Loucy (cell line): ENCODE data around the gene RGS16.

Experiments
- H2AFZ ChIP-seq: fragments of 200-600 bp; sonication (generic); 2 replicates; pipeline ENCODE4 v1.6.0; 2016; ENCODE audit warnings: antibody characterized with exemption, mild to moderate bottlenecking, low read length, moderate library complexity
- H3F3A ChIP-seq: fragments of 200-600 bp; 2 replicates; pipeline ENCODE4 v1.6.0; 2016; ENCODE audit warnings: antibody characterized with exemption, low read depth, mild to moderate bottlenecking
- H3K27me3 ChIP-seq: fragments of 200-600 bp; sonication (generic); 2 replicates; pipeline ENCODE4 v1.6.1; 2014; ENCODE audit warnings: low read length, mild to moderate bottlenecking; ENCODE audit not compliant: insufficient read depth, poor library complexity, severe bottlenecking
- H3K36me3 ChIP-seq: fragments of 200-600 bp; sonication (generic); 2 replicates; pipeline ENCODE4 v1.6.1; 2016; ENCODE audit warnings: low read length; ENCODE audit not compliant: insufficient read depth
- H3K4me1 ChIP-seq: fragments of 200-600 bp; sonication (generic); 2 replicates; pipeline ENCODE4 v1.5.1; 2014; ENCODE audit warnings: low read length, mild to moderate bottlenecking; ENCODE audit not compliant: insufficient read depth, poor library complexity, severe bottlenecking
- H3K4me2 ChIP-seq: fragments of 200-600 bp; sonication (generic); 2 replicates; pipeline ENCODE4 v1.6.0; 2014; ENCODE audit warnings: antibody characterized with exemption, low read length, low read depth, mild to moderate bottlenecking; ENCODE audit not compliant: poor library complexity, severe bottlenecking
- H3K4me3 ChIP-seq: fragments of 200-600 bp; sonication (generic); 2 replicates; pipeline ENCODE4 v1.5.1; 2014; ENCODE audit warnings: low read length, mild to moderate bottlenecking, mixed read lengths; ENCODE audit not compliant: poor library complexity, severe bottlenecking
- H3K79me2 ChIP-seq: fragments of 200-600 bp; sonication (generic); 2 replicates; pipeline ENCODE4 v1.6.1; 2014; ENCODE audit warnings: low read length; ENCODE audit not compliant: insufficient read depth
- H3K9ac ChIP-seq: fragments of 200-600 bp; sonication (generic); 2 replicates; pipeline ENCODE4 v1.6.0; 2014; ENCODE audit warnings: mild to moderate bottlenecking, low read depth, low read length, moderate library complexity; ENCODE audit not compliant: poor library complexity, severe bottlenecking
- H3K9me2 ChIP-seq: fragments of 200-600 bp; sonication (generic); replicated peaks from 2 replicates; pipeline ENCODE4 v1.6.1; 2016; ENCODE audit warnings: low read depth, low read length, mixed read lengths
- H3K9me3 ChIP-seq: fragments of 200-600 bp; sonication (generic); 2 replicates; pipeline ENCODE4 v1.6.1; 2014; ENCODE audit warnings: mild to moderate bottlenecking, antibody characterized with exemption, low read length, low read depth; ENCODE audit not compliant: insufficient read depth
- H4K20me1 ChIP-seq: fragments of 200-600 bp; sonication (generic); 2 replicates; pipeline ENCODE4 v1.6.0; 2014; ENCODE audit warnings: antibody characterized with exemption, low read length, mild to moderate bottlenecking; ENCODE audit not compliant: insufficient read depth, poor library complexity, severe bottlenecking
- EZH2phosphoT487 ChIP-seq: fragments of 200-600 bp; IDR thresholded peaks from 2 replicates; pipeline ENCODE4 v1.6.1; 2018; ENCODE audit warnings: antibody characterized with exemption, mild to moderate bottlenecking, moderate library complexity, borderline replicate concordance
- TF ChIP-seq, protein P1 (sequence below): fragments of 200-600 bp; sonication (generic); conservative IDR thresholded peaks from 2 replicates; pipeline ENCODE4 v1.5.1; 2014; ENCODE audit warnings: mild to moderate bottlenecking, antibody characterized with exemption, low read length

RGS16 gene, protein sequence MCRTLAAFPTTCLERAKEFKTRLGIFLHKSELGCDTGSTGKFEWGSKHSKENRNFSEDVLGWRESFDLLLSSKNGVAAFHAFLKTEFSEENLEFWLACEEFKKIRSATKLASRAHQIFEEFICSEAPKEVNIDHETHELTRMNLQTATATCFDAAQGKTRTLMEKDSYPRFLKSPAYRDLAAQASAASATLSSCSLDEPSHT

DNA sequence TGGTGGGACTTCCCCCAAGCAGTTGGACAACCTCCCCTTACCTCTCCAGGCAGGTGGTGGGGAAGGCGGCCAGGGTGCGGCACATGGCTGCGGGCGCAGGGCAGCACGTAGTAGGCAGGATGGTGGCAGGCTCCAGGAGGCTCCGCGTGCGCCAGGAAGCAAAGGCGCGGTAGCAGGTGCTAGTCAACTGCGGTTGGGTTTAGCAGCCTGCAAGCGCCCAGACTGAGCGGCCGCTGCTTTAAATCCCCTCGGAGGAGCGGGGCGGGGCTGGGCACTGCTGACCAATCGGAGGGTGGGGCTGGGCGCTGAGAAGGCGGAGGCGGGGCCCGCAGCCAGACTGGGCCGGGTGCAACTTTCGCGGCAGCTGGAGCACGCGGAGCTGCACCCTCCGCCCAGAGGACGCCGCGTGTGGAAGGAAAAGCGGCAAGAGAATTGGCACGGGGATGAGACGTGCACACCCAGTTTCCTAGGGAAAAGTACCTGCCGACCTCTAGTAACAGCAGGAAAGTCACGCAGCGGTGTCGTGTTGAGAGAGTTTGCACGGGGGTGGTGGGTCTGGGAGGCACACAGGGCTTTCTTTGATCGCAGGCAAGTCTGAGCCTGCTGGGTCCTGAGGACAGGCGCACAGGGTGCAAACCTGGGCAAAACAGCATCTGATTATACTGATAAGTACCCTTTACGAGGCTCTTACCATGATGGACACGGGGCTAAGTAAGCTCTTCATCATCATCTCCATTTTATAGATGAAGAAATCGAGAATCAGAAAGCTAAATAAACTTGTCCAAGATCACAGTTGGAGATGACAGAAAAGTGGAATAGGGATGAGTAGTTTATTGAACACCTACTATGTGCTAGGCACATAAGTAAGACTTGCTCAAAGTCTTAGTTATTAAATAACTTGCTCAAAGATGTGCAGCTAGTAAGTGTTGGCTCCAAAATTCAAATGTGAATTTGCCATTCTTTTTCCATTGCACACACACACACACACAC is at the start of gene RGS16:
Gene RGS16 (minus strand): TSS at position 215 of the 990 bp plus-strand sequence. CDS start 130 bp downstream, at position 85.
- H3K36me3 ChIP-seq = no peaks in the 10 kb centered on the region
- peak within 1 kb of the TSS; percentile 76 for H3K4me3 ChIP-seq
- H3K4me2 ChIP-seq = peak within 1 kb of the TSS; percentile 84
- no peaks in the 10 kb centered on the region for H3K9me2 ChIP-seq
- H3K9me3 ChIP-seq = no peaks in the 10 kb centered on the region
- peak within 1 kb of the TSS; percentile 82 for H2AFZ ChIP-seq
- 0 out of 2 replicates have a peak, but pooled peaks cover 2% of the 10 kb centered on the region for H3K79me2 ChIP-seq
- no peaks in the 10 kb centered on the region; the same call in 1 of the 2 replicates for H3F3A ChIP-seq
- peaks cover 28% of the 10 kb centered on the region for H3K4me1 ChIP-seq
- TF ChIP-seq EZH2phosphoT487 = no peak
- TF ChIP-seq, protein P1, sequence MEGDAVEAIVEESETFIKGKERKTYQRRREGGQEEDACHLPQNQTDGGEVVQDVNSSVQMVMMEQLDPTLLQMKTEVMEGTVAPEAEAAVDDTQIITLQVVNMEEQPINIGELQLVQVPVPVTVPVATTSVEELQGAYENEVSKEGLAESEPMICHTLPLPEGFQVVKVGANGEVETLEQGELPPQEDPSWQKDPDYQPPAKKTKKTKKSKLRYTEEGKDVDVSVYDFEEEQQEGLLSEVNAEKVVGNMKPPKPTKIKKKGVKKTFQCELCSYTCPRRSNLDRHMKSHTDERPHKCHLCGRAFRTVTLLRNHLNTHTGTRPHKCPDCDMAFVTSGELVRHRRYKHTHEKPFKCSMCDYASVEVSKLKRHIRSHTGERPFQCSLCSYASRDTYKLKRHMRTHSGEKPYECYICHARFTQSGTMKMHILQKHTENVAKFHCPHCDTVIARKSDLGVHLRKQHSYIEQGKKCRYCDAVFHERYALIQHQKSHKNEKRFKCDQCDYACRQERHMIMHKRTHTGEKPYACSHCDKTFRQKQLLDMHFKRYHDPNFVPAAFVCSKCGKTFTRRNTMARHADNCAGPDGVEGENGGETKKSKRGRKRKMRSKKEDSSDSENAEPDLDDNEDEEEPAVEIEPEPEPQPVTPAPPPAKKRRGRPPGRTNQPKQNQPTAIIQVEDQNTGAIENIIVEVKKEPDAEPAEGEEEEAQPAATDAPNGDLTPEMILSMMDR = no peak
- no peaks in the 10 kb centered on the region for H3K27me3 ChIP-seq
- H3K9ac ChIP-seq = peak within 1 kb of the TSS; percentile 71
- no peaks in the 10 kb centered on the region for H4K20me1 ChIP-seq

DNA sequence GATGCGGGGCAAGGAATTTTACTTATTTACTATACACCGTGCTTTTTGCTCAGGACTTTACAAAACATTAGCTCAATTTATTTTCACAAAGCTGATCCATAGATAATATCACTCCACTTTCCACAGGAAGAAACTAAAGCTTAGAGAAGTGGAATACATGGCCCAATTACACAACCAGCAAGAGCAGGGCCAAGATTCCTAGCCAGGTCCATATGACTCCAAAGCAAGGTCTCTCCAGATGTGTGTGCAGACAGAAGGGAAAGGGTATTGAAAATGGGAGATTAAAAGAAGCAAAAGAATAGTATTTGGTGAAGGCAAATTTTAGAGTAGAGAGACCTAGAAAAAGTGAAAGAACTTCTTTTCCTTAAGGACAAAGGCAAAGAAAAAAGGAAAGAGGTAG is 49.8 kb upstream of the RGS16 start:
- Histone ChIP-seq H4K20me1 (no peaks in the 10 kb centered on the region), H3K4me3 (no peak overlapping the region), H3K9me2 (no peaks in the 10 kb centered on the region), H3K9me3 (no peaks in the 10 kb centered on the region), H3K4me1 (peaks cover 17% of the 10 kb centered on the region), H3K4me2 (no peak overlapping the region), H3K36me3 (no peaks in the 10 kb centered on the region), H2AFZ (0 out of 2 replicates have a peak overlapping the region, but pooled peaks have one; percentile 69), H3K27me3 (no peaks in the 10 kb centered on the region), H3K79me2 (no peaks in the 10 kb centered on the region), H3K9ac (no peak overlapping the region), H3F3A (no peaks in the 10 kb centered on the region)
- TF ChIP-seq, protein P1 = no peak
- TF ChIP-seq EZH2phosphoT487 = no peak

DNA sequence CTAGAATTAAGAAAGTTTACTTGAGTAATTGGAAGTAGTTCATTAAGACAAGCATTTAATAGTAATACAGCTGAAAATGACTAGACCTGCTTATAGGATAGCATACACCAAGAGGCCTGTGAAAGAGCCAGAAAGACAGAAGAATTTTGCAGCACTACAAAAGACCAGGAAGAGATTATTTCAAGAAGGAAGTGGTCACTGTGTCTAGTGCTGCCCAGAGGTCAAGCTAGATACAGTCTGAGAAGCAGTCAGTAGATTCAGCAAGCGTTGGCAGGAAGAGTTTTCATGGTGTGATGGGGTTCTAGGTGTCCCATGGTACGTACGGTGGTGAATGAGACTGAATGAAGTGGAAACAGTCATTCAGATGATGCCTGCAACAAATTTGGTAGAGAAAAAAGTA is 48.7 kb upstream of the RGS16 start:
- Histone ChIP-seq H3K4me3 (no peak overlapping the region), H3K36me3 (no peaks in the 10 kb centered on the region), H4K20me1 (no peaks in the 10 kb centered on the region), H3K9ac (no peak overlapping the region), H3F3A (no peaks in the 10 kb centered on the region), H3K4me2 (no peak overlapping the region), H3K27me3 (no peaks in the 10 kb centered on the region), H2AFZ (peak overlapping the region; percentile 39), H3K79me2 (no peaks in the 10 kb centered on the region), H3K9me2 (no peaks in the 10 kb centered on the region), H3K9me3 (no peaks in the 10 kb centered on the region), H3K4me1 (peaks cover 17% of the 10 kb centered on the region)
- TF ChIP-seq, protein P1 = no peak
- TF ChIP-seq EZH2phosphoT487 = no peak
